GM11168 (cell line): ENCODE measurements around the gene RAD9A.

Experiments
- in situ Hi-C: fragments of 300-500 bp; cut with MboI; formaldehyde crosslinking; loops from one replicate; pipeline ENCODE4 v1.12.0; 2022; ENCODE audit warnings: low sequenced_read_pairs; ENCODE audit not compliant: unreplicated experiment

RAD9A gene

DNA sequence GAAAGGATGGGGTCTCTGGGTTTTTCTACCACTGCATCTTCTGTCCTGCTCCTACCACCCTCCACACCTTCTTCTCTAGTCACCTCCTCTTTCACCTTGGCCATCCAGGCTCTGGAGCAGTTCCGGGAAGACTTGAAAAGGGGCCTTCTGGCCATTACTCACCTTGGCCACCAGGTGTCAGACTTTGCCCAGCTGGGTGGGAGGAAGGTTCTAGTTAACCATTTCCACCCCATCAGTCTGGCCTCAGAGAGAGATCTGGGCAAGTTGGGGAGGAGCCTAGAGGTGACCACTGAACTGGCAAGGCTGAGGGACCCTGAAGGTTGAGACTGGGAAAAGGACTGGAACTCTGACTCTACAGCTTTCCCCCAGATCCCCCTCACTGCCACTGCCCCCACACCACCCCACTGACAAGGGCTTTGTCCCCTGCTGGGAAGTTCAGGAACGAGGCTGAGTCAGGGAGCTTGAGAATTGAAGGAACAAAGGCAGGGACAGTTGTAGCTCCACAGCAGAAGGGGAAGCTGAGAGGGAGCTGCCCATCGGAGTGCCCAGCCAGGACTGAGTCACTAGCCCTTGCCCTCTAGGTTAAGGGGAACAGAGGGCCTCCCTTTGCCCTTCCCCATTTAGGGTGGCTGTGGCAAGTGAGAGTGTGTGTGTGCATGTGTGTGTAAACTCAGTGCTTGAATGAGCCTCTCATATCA is 34.8 kb upstream of the RAD9A start:
- in situ Hi-C loops: no loop called here

DNA sequence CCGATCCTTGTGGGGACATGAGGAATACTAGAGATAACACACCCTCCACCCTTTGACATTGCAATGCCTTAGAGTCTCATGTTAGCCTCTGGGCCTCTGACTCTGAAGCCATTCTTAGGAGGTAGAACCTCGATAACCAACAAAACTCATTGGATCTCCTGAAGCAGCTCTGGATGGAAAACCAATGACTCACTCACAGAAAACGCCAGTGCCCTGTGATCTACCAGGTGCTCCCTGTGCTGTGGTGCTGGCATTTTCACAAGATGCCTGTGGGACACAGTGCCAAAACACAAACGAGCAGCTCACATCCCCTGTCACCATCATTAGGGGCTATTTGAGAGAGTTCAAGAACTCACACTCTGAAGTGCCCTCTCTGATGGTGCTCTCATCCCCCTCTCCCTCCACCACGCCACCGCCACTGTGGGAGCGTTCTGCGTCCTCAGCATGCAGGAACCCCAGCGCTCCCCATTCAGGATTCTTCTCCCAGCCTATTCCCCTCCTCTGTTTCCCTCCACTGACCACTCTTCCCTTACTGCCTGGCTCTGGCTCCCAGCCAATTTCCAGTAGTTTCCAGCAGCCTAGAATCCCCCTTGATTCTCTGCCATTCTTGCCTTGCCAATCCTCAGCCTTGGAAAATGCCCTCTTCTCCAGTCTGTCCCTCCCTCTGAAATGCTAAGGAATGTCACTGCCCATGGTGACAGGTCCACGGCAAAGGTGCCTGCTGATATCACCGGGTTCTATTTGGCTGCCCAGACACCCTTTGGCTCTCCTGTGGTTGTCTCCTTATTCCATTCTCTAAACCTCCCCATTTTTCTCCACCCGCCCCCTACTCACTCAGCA is 33.7 kb upstream of the RAD9A start:
- in situ Hi-C loops: no loop called here

DNA sequence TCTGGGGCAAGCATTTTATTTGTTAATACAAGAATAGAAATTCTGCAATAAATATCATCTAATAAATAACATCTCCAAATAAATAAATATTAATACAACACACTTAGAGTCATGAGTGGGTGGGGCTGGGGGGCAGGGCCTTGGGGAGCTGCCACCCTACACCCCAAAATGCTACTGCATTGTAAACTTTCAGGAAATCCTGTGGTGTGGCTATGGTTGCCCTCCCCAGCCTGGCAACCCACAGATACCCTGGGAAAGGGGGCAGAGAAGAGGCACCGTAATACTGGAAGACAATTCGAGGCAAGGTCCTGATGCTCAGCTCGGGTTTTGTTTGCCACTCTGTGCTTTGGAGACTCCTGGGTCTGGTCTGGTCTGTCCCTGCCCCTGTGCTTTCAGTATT is 27.6 kb upstream of the RAD9A start:
- in situ Hi-C loops: no loop called here

DNA sequence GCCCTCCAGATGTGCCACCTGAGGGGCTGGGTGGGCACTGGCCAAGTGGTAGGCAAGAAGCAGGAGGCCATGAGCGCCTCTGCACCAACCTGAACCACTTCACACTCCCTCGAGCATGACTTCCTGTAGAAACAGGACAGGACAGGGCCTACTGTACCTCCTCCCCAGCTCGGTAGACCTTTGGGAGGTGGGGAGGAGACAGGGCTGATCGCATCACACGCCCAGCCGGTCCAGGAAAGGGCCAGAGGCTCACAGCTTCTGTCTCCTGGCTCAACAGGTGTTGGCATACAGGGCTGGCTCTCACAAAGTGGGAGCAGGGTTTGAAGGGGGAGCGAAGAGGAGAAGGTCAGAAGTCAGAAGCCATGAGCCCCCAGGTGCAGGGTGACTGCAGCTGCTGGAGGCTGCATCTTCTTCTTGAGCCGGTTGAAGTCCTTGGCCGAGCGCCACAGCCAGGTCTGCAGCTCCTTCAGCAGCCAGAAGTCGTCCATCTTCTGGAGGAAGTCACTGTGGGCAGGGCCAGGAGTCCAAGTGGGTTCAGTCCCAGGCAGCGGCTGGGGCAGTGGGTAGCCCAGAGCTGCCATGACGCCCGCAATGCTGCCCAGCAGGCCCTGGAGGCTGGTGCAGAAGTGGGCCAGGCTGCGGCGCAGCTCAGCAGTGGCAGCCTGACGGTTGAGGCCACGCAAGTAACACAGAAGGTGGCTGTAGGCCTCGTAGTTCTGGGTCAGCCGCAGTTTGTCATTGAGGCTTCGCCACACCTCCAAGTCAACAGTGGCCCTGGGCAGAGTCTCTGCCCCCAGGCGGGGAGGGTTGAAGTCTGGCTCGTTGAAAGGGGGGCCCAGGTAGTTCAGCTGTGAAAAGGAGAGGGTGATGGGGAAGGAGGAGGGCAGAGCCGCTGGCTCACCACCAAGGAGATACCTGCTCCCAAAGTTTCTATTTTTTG is 26.7 kb upstream of the RAD9A start:
- in situ Hi-C loops: no loop called here

DNA sequence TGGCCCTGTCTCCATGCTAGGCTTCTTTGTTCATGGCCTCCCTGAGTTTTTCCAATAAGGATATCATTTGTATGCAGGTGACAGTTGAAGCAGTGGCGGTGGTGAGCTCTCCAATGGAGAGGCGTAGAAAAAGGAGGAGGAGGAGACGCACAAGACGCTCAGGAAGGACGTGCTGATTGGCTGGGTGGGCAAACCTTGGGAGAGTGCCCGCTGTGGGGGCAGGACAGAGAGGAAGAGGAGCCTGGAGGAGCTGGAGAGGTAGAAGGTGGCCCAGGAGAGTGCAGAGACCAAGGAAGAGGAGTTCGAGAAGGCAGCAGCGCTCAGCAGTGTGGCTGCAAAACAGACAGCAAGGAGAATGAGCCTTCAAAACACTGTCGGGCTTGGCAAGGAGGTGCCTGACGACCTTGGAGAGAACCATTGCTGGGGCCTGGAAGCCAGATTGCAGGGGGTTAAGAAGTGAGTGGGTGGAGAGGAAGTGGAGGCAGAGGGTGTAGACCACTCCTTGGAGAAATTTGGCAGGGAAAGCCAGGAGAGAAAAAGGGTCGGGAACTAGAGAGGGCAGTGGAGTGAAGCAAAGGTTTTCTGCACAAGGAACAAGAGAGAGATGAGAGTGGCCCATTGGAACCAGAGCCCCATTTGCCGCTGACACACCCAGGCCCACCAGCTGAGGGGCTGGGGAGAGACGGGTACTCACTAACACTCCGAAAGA is 25.9 kb upstream of the RAD9A start:
- in situ Hi-C loops: no loop called here

DNA sequence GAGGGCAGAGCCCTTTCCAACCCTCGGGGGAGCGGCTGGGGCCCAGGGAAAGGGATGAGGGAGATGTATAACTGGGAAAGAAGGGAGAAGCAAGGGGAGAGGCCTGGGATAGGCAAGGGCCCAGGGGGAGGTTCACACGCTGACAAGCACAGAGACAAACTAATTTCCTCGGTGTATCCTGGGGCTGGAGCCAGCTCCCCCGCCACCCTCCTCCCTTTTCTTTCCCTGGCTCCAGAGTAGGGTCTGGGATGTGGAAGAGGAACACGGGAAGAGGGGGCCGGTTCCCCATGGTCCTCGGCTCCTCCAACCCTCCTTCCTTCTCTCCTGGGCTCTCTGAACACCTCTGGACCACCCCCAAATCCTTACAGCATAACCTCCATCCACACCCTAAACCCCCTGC is 25.2 kb upstream of the RAD9A start:
- in situ Hi-C loops: no loop called here

DNA sequence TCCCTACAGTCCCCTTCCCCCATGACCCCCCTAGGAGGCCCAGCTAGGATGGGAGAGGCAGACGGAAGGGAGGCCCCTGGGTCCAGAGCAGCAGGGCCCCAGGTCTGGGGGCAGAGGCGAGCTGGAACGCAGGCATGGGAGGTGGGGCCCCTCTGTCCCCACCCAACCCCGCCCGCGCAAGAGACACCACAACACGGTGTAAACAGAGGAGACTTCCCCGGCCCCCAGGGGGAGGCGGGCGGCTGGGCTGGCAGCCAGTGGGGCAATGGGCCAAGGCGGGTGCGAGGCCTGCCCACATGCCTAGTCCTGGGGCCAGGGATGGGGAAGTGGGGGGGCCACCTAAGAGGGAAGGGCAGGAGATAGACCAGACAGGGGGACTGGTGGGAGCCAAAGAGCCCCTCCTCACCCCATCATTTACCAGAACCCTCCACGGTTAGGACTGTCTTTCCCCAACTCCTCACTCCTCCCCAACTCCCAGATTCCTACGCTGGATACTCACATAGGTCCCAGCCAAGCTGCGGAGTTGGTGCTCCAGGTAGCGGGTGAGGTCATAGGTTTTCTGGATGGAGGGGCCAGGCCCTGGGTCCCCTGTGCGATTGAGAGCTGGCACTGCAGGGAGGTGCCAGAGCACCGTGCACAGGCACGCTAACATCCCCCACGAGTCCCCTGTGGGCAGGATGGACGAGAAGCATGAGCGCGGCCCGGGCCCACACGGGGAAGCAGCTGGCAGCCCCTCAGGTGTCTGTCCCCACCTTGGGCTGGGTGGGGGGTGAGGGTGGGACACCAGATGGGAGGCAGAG is 24.6 kb upstream of the RAD9A start:
- in situ Hi-C loops: no loop called here

DNA sequence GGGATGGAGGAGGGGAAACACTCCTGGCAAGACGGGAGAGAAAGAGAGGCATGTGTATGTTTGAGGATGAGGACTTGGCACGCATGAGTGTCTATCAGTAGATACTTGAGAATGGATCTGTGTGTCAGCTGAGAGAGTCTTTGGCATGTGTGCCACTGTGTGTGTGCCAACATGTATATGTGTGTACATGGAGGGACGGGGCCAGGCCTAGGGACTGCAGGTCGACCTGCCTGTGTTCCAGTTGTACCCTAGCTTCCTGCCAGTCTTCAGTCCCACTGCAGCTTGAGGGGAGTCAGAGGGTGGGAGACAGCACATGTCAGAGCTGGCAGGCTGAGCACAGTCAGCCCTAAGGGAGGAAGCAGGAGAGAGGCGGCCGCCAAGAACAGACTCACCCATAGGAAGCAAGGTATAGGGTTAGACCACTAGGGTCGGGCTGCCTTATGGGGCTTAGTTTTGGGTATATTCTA is 24.0 kb upstream of the RAD9A start:
- in situ Hi-C loops: no loop called here

DNA sequence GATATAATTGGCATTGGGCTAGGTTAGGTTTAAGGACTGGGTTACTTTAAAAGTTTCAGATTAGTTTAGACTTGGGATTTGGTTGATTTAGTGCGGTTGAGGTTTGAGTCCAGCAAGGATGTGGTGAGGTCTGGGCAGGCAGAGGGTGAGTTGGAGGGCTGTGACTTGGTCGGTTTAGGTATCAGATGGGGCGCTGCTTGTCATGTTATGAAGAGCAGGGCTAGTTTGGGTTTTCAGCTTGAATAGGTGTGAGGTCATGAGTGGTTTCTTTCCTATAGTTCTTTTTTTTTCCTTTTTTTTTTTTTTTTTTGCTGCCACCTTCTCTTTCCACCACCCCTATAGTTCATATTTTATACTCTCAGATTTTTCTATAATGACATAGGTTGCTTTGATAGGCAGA is 23.2 kb upstream of the RAD9A start:
- in situ Hi-C loops: no loop called here

DNA sequence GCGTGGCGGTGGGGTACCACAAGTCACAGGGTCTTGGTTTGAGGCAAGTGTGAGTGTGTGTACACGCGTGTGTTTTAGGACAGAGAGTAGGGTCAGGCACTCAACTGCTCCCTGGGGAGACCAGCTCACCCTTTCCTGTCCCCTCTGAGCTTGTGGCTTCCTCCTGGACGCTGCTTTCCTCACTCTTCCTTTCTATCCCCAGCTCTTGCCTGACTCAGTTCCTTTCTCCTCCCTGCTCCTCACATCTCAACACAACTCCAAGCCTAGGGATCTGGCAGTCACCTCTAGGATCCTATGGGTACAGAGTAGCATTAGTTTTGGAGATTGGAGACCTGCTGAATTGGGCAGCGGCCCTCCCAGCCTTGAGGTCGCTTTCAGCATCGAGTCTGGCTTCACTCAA is 22.5 kb upstream of the RAD9A start:
- in situ Hi-C loops: no loop called here

DNA sequence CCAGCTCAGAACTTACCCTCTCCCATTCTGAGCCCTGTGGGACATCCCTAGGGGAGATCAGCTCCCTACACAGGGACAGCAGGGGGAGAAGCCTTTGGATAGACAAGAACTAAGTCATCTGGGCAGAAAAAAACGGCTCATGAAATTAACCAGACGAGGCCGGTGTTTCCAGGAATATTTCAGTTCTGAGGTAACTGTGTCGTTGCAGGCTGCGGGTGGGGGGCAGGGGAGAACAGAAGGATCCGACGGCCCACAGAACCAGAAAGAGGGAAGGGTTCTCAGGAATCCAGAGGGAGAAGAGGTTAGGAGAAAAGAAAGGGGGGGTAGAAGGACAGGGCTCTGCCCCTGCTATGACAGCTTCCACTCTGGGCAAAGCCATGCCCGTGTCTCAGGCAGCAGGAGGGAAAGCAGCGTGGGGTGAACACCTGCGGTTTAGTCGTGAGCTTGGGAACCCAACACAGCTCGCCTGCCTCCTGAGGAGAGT is 21.9 kb upstream of the RAD9A start:
- in situ Hi-C loops: no loop called here

DNA sequence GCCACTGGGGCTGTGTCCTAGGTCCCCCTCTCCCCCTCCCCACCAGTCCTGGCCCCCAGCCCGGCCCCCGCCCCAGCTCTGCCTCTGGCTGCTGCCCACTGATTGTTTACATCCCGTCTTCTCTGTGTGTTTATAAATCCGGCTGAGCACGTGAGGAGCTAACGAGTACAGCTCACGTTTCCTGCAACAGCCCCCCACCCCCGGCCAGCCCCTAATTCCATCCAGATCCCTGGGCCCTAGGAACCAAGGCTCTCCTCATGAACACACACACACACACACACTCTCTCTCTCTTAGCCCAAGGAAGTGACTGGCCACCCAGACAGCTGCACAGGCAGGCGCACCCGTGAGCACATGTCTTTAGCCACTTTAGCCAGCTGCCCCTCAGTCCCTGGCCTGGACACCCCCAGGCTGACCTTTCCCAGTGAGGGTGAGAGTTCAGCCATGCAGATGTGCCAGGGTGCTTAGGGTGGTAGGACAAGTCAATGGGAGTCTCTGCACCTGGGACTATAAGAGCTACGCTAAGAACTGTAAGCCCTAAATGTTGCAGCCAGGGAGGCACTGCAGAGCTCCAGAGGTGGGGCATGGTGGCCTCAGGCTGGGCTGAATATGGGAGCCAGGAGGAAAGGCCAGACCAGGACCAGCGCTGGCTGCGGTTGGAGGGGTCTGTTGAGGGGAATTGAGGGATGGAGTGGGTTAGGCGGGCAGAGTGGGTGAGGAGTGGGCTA is 21.3 kb upstream of the RAD9A start:
- in situ Hi-C loops: no loop called here

DNA sequence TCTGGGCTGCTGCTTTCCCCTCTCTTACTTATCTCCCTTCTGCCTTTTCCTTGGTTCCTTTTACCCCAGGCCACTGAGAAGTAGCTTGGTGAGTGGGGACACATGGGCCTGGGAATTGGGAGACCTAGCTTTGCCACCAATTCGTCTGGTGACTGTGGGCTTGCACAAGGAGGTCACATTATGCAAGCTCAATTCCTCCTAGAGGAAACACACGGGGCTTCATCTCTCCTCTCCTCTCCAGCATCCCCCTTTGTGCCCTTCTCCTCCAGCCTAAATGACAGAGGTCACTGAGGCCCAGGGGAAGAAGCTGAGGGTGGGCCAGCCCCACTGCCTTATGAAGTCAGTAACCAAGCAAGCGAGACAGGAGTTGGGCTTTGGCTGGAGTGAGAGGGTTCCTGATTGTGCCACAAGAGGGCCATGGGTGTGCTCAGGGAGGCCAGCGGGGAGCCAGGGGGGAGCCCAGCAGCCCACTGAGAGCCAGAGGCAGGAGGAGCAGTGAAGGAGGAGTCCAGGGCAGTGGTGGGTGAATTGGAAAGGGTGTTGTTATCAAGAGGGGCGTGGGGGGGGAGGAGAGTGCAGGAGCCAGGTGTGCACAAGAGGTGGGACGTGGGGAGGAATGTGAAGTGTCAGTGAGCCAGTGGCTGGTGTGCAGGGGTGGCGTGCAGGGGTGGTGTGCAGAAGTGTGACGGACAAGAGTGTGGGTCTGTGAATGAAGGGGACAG is 20.4 kb upstream of the RAD9A start:
- in situ Hi-C loops: no loop called here

DNA sequence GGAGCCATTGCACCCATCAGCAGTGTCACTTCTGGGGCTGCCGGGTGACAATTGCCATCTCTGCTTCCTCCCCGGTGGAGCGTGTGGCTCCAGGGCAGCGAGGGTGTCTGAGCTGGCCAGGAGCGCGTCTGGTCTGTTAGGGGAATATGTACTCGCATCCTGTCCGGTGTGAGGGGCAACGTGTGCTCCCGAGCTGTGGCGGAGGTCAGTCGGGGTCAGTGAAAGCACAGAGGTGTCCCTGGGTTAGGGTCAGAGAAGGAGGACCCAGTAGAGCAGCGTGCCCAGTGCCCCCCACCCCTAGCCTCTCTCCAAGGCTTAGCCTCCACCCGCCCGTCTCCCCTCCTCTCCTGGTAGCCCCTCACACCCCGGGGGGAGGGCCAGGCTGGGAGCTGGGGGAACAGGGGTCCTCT is 19.9 kb upstream of the RAD9A start:
- in situ Hi-C loops: no loop called here

DNA sequence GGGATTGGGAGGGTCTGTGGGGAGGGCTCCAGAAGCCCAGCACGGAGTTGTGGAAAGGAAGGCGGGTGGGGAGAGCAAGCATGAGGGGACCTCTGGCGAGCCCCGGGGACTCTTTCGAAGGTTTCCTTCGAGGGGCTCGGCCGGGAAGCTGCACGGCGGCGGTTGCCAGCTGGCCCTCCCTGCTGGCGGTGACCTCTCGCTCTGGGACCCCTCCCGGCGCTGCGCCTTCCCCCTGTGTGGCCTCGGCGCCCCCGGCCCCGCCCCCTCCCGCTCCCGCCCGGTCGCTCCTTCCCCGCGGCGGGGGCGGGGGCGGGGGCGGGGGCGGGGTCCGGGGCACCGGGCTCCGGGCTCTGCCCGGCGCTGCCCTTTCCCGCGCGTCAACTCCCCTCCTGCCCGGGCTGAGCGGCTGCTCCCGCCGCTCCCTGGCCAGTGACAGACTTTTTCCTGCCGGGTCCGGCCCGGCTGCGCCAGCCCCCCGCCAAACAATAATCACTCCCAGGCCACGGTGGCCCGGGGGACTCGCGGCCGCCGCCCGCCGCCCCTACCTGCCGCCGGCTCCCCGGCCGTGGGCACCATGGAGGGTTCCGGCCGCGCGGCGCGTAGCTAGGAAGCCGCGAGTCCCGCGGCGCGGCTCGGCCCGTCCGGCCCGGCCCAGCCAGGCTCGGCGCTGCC is 19.3 kb upstream of the RAD9A start:
- in situ Hi-C loops: no loop called here

DNA sequence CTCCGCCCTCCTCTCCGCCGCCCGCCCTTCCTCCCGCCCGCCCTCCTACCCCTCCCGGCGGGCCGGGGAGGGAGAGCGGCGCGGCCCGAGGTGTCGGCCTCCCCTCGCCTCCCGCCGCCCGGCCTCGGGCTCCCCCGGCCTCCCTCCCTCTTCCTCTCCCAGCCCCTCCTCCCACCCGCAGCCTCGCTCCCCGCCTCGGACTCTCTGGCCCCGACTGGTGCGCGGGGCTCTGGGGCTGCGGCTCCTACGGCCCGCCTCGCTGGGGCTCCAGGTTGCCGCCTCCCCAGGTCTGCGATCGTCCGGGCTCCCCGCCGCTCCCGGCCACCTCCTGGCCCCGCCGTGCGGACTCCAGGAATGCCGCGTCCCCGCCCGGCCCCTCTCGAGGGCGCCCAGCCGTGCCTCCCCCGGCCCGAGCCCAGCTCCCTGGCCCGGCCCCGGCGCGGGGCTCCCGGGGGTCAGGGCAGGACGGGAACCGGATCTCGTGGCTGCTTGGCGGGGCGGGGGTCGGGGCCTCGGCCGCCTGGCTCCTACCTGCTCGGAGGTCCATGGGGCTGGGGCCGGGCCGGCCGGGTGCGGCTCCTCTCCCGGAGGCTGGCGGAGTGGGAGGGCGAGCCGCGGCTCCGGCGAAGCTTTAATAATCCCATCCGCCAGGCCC is 18.7 kb upstream of the RAD9A start, which contains the start of gene CLCF1:
Gene CLCF1, minus strand, starts transcription at position 606 of the 655 bp plus-strand sequence. Its CDS starts 59 bp downstream, at position 547.
- in situ Hi-C loops: no loop called here
